ENCODE results near the gene OPN4. TPM values are rescaled to one million over a fixed set of nuclear protein-coding genes. Genes with fewer than 3 reads are reported as not detected.

Gene OPN4
- total and polyA plus RNA-seq, 2 of the 13 experiments (the other 11 are each of a cell fraction or from before 2014, with no cell fraction given), result not detected

- no TSS peak for BruUV-seq (replicated peaks)
- intact Hi-C loops (cut with micrococcal nuclease; ENCODE audit: unreplicated experiment), result no loop called here
- Histone ChIP-seq H3K4me1 (ENCODE audit: insufficient read depth, low read length) (no peaks in the 10 kb centered on the region), H3K27me3 (ENCODE audit: control insufficient read depth in 1 of 2, insufficient read depth in 2 of 2, low read length in 2 of 2) (peaks cover 5 to 34% of the 10 kb centered on the region in 2 experiments; a peak in 3 of 5 replicates), H3K36me3 (replicated peaks in 1 of 2; ENCODE audit: control insufficient read depth in 1 of 2, insufficient read depth in 2 of 2, low read length in 2 of 2) (no peaks in the 10 kb centered on the region), H3K79me2 (ENCODE audit: insufficient read depth, low read length) (no peaks in the 10 kb centered on the region), H3K4me3 (replicated peaks in 1 of 3; ENCODE audit: insufficient read depth in 1 of 3, low read depth in 2 of 3, low read length in 3 of 3) (no peak overlapping the region), H3K27ac (ENCODE audit: extremely low read length, insufficient read depth, low read length) (no peak overlapping the region), H3K9me3 (ENCODE audit: low read length) (no peaks in the 10 kb centered on the region), H3K4me2 (ENCODE audit: low read depth, low read length) (no peak overlapping the region), H4K20me1 (ENCODE audit: insufficient read depth, low read length) (no peaks in the 10 kb centered on the region), H3K9ac (ENCODE audit: insufficient read depth, low read depth, low read length) (no peak overlapping the region), H2AFZ (ENCODE audit: low read length) (no peak overlapping the region)
- no peak for FAIRE-seq
- TF ChIP-seq ZFP36L2 (CRISPR knock-in tag; IDR thresholded peaks at IDR 0.05) (no peak), ETV6 (CRISPR knock-in tag; conservative IDR thresholded peaks at IDR 0.05) (no peak), ZNF674 (CRISPR knock-in tag; IDR thresholded peaks at IDR 0.05; ENCODE audit: low read depth) (no peak), RCOR2 (CRISPR knock-in tag; IDR thresholded peaks at IDR 0.05) (no peak), ZSCAN5A (CRISPR knock-in tag; IDR thresholded peaks at IDR 0.05; ENCODE audit: borderline replicate concordance) (no peak), FOXA3 (CRISPR knock-in tag; IDR thresholded peaks at IDR 0.05) (no peak), ZNF678 (CRISPR knock-in tag; IDR thresholded peaks at IDR 0.05) (no peak), ZNF337 (CRISPR knock-in tag; IDR thresholded peaks at IDR 0.05; ENCODE audit: borderline replicate concordance, low read depth) (no peak), NONO (IDR thresholded peaks at IDR 0.05) (no peak), NONO (CRISPR knock-in tag; conservative IDR thresholded peaks at IDR 0.05) (no peak)
- TF ChIP-seq, protein P1, sequence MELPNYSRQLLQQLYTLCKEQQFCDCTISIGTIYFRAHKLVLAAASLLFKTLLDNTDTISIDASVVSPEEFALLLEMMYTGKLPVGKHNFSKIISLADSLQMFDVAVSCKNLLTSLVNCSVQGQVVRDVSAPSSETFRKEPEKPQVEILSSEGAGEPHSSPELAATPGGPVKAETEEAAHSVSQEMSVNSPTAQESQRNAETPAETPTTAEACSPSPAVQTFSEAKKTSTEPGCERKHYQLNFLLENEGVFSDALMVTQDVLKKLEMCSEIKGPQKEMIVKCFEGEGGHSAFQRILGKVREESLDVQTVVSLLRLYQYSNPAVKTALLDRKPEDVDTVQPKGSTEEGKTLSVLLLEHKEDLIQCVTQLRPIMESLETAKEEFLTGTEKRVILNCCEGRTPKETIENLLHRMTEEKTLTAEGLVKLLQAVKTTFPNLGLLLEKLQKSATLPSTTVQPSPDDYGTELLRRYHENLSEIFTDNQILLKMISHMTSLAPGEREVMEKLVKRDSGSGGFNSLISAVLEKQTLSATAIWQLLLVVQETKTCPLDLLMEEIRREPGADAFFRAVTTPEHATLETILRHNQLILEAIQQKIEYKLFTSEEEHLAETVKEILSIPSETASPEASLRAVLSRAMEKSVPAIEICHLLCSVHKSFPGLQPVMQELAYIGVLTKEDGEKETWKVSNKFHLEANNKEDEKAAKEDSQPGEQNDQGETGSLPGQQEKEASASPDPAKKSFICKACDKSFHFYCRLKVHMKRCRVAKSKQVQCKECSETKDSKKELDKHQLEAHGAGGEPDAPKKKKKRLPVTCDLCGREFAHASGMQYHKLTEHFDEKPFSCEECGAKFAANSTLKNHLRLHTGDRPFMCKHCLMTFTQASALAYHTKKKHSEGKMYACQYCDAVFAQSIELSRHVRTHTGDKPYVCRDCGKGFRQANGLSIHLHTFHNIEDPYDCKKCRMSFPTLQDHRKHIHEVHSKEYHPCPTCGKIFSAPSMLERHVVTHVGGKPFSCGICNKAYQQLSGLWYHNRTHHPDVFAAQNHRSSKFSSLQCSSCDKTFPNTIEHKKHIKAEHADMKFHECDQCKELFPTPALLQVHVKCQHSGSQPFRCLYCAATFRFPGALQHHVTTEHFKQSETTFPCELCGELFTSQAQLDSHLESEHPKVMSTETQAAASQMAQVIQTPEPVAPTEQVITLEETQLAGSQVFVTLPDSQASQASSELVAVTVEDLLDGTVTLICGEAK (IDR thresholded peaks at IDR 0.05), result no peak
- TF ChIP-seq, protein P1 (CRISPR knock-in tag; IDR thresholded peaks at IDR 0.05), result no peak
- DNase-seq (ENCODE audit: low spot score), result no peak
- no peak for ATAC-seq
- in situ Hi-C loops (cut with HindIII; ENCODE audit: extremely low pct_ligation_motif_present, low pct_unique_long_range_greater_than_20kb), result no loop called here
- WGBS (ENCODE audit: low lambda C conversion rate), result 27% methylated on average over 6 of the region's 6 CpGs
- ChIA-PET POLR2A (no interaction called here), CTCF (ENCODE audit: low intra/inter-chr PET ratio, low total read pairs) (no interaction called here)
Observed at GRCh38 chr10:86646933-86647332, 7.4 kb upstream of the OPN4 start.
